Ishikawa (cell line): ENCODE data around the gene SSBP3.

Experiments used
- CEBPB ChIP-seq: IDR thresholded peaks from 2 replicates; pipeline ENCODE4 v1.6.1; 2012
- CREB1 ChIP-seq: IDR thresholded peaks from 2 replicates; pipeline ENCODE4 v1.6.1; 2012; ENCODE audit warnings: low read depth
- EGR1 ChIP-seq: IDR thresholded peaks from 2 replicates; pipeline ENCODE4 v1.6.1; 2012
- EP300 ChIP-seq: IDR thresholded peaks from 2 replicates; pipeline ENCODE4 v1.6.1; 2012; ENCODE audit warnings: borderline replicate concordance
- FOXM1 ChIP-seq: IDR thresholded peaks from 2 replicates; pipeline ENCODE4 v1.6.1; 2012; ENCODE audit warnings: low read depth, borderline replicate concordance
- NFIC ChIP-seq: IDR thresholded peaks from 2 replicates; pipeline ENCODE4 v1.6.1; 2012
- RAD21 ChIP-seq: IDR thresholded peaks from 2 replicates; pipeline ENCODE4 v1.6.1; 2012; ENCODE audit warnings: low read depth
- TAF1 ChIP-seq: IDR thresholded peaks from 2 replicates; pipeline ENCODE4 v1.6.1; 2012; ENCODE audit warnings: low read depth, mild to moderate bottlenecking
- TCF12 ChIP-seq: IDR thresholded peaks from 2 replicates; pipeline ENCODE4 v1.6.1; 2012; ENCODE audit warnings: low read depth
- TEAD4 ChIP-seq: IDR thresholded peaks from 2 replicates; pipeline ENCODE4 v1.6.1; 2012
- YY1 ChIP-seq: IDR thresholded peaks from 2 replicates; pipeline ENCODE4 v1.6.1; 2012; ENCODE audit warnings: low read depth
- ZBTB7A ChIP-seq: IDR thresholded peaks from 2 replicates; pipeline ENCODE4 v1.6.1; 2012; ENCODE audit warnings: low read depth
- TF ChIP-seq, protein P1 (sequence below): IDR thresholded peaks from 2 replicates; pipeline ENCODE4 v1.6.1; 2012; ENCODE audit warnings: low read depth, mild to moderate bottlenecking
- TF ChIP-seq, protein P2 (sequence below): IDR thresholded peaks from 2 replicates; pipeline ENCODE4 v1.6.1; 2012
- TF ChIP-seq, protein P3 (sequence below): IDR thresholded peaks from 2 replicates; pipeline ENCODE4 v1.6.1; 2012

The SSBP3 gene

DNA sequence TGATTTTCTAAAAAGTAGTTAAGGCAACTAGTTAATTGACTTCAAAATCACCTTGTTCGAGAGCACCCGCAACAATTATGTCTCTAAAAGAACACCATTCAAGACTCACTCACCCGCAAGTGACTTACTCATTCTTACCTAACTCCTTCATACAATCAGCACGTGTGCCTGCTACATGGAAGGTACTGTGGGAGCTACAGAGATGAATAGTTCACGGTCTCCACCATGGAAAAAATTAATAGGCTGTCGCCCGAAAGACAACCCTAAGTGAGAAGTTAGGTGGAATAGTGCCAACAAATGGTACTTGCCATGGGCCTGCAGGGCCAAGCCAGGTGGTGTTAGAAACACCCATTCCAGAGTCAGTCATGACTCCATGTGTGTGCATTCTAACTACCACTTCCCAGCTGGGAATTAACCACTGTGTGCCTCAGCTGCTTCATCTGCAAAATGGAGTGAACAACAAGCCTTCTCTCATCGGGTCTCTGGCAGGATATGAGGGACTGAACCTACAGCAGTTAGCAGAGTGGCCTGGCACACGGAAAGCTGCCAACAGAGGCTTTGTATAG lies 7.1 kb downstream of the SSBP3 start:
- TF ChIP-seq FOXM1 (no peak), RAD21 (no peak), CEBPB (no peak), EGR1 (no peak), TCF12 (no peak), CREB1 (no peak), YY1 (no peak), EP300 (no peak), TAF1 (no peak), ZBTB7A (no peak), TEAD4 (no peak), NFIC (no peak)
- TF ChIP-seq, protein P1, sequence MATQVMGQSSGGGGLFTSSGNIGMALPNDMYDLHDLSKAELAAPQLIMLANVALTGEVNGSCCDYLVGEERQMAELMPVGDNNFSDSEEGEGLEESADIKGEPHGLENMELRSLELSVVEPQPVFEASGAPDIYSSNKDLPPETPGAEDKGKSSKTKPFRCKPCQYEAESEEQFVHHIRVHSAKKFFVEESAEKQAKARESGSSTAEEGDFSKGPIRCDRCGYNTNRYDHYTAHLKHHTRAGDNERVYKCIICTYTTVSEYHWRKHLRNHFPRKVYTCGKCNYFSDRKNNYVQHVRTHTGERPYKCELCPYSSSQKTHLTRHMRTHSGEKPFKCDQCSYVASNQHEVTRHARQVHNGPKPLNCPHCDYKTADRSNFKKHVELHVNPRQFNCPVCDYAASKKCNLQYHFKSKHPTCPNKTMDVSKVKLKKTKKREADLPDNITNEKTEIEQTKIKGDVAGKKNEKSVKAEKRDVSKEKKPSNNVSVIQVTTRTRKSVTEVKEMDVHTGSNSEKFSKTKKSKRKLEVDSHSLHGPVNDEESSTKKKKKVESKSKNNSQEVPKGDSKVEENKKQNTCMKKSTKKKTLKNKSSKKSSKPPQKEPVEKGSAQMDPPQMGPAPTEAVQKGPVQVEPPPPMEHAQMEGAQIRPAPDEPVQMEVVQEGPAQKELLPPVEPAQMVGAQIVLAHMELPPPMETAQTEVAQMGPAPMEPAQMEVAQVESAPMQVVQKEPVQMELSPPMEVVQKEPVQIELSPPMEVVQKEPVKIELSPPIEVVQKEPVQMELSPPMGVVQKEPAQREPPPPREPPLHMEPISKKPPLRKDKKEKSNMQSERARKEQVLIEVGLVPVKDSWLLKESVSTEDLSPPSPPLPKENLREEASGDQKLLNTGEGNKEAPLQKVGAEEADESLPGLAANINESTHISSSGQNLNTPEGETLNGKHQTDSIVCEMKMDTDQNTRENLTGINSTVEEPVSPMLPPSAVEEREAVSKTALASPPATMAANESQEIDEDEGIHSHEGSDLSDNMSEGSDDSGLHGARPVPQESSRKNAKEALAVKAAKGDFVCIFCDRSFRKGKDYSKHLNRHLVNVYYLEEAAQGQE = no peak
- TF ChIP-seq, protein P2, sequence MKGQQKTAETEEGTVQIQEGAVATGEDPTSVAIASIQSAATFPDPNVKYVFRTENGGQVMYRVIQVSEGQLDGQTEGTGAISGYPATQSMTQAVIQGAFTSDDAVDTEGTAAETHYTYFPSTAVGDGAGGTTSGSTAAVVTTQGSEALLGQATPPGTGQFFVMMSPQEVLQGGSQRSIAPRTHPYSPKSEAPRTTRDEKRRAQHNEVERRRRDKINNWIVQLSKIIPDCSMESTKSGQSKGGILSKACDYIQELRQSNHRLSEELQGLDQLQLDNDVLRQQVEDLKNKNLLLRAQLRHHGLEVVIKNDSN = no peak
- TF ChIP-seq, protein P3, sequence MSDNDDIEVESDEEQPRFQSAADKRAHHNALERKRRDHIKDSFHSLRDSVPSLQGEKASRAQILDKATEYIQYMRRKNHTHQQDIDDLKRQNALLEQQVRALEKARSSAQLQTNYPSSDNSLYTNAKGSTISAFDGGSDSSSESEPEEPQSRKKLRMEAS = no peak

DNA sequence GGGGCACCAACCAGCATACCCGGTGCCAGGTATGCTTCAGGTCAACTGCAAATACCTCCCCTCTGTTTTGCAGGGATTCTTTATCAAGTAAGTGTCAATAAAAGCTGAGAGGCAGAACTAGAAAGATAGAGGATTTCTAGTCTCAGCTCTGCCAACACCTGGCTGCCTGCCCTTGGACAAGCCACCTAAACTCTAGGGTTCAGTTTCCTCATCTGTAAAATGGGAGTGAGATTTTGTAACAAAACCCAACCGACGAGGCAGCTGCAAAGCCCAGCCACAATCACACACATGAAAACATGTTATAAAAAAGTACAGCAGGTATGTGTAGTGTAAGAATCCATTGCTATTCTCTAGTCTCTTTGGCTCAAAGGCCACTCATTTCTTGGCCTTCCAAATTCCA lies 8.2 kb downstream of the SSBP3 start:
- TF ChIP-seq, protein P3 = no peak
- TF ChIP-seq, protein P2 = no peak

DNA sequence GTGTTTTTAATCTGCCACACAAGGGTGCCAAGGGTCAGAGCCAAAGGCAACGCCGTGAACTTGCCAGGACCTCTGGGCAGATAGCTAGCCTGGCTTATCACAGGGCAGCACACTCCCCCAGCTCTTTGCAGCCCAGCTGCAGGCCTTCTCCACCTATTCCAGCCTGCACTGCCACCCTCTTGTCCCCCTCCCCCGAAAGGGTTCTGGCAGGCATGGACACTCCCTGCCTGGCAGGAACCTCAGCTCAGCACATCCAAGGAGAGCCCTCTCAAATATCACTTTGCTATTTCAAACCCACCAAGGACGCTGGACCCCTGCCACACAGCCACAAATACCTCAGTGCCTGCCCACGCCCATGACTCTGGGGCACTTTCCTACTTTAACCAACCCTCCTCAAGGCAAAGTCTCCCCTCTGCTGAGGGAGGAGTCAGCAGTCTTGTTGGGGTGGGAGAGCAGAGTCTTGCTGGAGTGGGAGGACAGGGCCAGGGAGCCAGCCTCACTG lies 9.1 kb downstream of the SSBP3 start:
- TF ChIP-seq TEAD4 (no peak), EGR1 (no peak), YY1 (no peak), NFIC (no peak), EP300 (no peak), CEBPB (no peak), ZBTB7A (no peak), CREB1 (no peak), RAD21 (no peak), TAF1 (no peak), FOXM1 (no peak), TCF12 (no peak)
- TF ChIP-seq, protein P2 = no peak
- TF ChIP-seq, protein P3 = no peak
- TF ChIP-seq, protein P1 = no peak

DNA sequence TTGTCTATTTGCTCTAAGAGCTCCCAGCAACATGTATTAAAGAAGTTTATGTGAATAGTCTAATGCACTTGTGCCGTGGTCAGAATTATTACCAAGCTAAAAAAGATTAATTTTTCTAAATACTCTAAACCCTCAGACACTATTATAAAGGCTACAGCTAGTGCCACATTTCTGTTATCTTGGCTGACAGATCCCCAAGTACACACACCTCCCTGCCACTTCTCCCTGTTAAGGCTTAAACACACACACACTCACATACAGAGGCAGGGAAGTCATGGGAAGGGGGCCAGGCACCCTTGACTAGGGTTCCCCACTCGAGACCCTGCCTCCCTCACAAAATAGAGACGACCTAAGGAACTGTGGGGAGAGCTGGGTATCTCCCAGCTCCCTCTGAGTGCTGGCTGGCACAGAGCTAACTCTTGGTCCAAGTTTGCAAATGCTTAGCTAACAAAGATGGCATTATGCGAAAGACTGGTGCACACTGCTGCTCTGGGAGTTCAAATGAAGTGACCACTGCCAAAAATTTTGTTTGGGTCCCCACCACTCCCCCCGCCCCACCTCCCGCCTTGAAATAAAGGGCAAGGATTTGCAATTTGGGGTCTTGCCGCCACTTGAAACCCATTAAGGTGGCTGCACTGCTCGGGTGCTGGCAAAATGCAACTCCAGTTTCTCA lies 9.8 kb downstream of the SSBP3 start:
- TF ChIP-seq YY1 (no peak), EGR1 (no peak), RAD21 (no peak), TCF12 (no peak), FOXM1 (no peak), EP300 (no peak), TEAD4 (no peak), TAF1 (no peak), ZBTB7A (no peak)
- TF ChIP-seq, protein P1 = no peak
